NAMALWA (cell line): ENCODE data around the gene SCARB1.

Experiments used
- DNase-seq: peaks from one replicate; pipeline ENCODE4 v3.0.0-alpha.2; 2015; ENCODE audit warnings: low spot score

The SCARB1 gene

DNA sequence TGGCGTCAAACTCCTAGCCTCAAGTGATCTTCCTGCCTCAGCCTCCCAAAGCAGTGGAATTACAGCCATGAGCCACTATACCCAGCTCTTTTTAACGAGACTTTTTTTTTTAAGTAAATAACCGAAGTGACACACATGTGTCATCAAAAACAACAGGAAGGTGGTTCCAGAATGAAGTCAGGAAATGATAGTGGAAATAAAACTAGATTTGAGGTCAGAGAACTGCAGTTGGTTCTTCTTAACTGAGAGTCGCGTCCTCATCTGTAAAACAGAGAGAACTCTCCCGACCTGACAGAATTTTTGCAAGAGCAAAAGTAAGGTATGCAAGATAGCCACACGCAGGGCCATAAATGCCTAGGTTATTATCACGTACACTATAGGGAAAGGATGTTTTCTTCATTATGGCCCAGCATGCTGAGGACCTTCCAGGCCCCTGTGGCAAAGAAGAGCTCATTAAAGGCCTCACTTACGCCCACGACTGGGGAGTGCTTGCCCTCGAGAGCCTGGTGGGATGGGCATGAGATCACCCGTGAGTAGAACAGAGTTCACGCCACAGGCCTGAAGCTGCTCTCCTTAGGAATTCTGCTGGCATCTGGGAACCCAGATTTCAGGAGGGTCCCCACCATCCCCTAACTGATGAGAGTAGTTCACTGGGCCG, 67.2 kb downstream of the SCARB1 start:
- no peak for DNase-seq

DNA sequence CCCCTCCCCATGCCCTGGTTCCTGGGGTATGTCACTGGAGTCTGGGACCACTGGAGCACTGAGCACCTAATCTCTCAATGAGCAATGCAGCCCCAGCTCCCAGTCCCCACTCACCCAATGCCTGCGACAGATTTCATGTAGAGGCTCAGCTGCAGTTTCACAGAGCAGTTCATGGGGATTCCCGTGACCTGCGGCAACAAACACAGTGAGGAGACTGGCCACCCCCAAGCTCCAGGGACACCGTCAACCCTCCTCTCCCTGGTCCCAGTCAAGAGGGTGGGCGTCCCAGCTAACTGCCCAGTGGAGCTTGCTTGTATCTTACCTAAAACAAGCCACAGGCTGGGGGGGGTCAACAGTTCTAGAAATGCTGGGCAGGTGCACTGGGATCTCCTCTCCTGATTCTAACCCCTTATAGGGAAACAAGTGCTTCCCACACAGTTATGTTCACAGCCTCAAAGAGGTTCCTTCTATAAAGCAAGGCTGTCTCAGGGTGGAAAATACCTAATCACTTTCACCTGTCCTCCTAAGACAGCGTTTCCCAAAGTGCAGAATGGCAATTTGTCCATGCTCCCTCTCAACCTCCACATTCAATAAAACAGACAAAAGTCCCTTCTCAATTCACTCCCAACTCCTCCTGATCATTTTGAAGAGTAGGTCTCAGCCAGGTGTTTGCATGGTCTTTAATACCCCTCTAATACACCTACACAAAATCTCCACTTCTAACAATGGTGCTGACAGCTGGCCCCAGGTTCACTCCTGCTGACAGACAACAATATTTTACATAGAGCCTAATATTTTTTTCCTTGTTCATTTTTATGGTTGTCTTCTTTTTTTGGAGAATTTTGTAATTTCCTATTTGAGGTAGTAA, 68.3 kb downstream of the SCARB1 start:
- no peak for DNase-seq

GRCh38 chr12:124792961-124793441, 70.7 kb downstream of the SCARB1 start:
- DNase-seq, result no peak

GRCh38 chr12:124792156-124792555, 71.5 kb downstream of the SCARB1 start:
- no peak for DNase-seq

- no peak for DNase-seq
Measured at GRCh38 chr12:124790650-124791400, 72.8 kb downstream of the SCARB1 start.

DNA sequence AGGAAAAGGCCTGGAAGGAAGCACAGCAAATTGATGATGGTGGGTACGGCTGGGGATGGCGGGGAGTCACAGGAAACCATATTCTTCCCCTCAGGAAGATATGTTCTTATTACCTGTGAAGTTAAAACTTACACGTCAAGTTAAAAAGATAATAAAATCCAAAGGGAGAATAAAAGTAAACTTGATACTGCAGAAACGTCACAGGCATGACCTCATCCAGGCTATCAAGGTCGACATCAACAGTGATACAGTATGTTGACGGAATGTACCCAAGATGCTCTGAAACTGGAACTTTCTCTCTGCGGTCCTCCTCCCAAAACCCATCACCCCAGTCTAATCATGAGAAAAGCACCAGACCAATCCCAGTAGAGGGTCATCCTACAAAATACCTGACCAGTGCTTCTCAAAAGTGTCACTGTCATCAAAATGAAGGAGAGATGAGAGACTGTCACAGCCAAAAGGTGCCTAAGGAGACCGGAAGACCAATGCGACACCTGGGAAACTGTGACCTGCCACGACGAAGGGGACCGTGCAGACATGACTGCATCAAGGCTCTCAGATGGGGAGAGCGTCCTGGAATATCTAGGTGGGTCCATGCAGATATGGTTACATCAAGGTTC, 74.6 kb downstream of the SCARB1 start:
- DNase-seq, result no peak

GRCh38 chr12:124786061-124786964, 77.4 kb downstream of the SCARB1 start:
- DNase-seq, result no peak

DNA sequence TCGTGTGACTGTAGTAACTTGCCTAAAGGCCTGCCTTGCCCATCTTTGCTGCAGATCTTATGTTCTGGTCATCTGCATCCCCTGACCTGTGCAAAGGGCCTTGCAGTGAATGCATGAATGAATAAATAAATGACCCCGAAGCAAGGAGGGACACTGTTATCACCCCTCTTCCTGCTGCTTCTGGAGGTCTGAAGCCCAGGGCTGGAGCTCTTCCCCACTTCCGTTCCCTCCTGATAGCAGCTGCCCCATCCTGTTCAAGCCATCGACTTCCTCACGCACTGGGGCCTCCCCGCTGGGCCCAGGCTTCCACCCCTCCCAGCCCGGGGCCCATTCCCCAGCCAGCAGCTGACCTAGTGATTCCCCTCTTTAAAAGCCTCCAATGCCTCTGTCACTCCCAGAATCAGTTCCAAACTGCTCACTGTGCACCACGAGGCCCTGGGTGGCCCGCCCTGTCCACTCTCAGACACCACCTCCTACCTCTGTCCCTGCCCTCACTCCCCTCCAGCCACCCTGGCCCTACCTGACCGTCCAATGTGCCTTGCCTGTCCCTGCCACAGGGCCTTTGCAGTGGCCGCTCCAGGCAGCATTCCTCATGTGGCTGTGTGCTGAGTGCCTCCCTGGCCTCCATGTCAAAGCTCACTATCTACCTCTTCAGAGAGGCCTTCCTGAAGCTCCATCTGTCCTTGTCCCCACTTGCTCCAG, 78.6 kb downstream of the SCARB1 start:
- DNase-seq, result no peak

GRCh38 chr12:124783087-124783486, 80.6 kb downstream of the SCARB1 start:
- no peak for DNase-seq

- DNase-seq, result no peak
Measured at GRCh38 chr12:124782132-124782531, 81.5 kb downstream of the SCARB1 start.

GRCh38 chr12:124780752-124781685, 82.6 kb downstream of the SCARB1 start:
- DNase-seq, result no peak

DNA sequence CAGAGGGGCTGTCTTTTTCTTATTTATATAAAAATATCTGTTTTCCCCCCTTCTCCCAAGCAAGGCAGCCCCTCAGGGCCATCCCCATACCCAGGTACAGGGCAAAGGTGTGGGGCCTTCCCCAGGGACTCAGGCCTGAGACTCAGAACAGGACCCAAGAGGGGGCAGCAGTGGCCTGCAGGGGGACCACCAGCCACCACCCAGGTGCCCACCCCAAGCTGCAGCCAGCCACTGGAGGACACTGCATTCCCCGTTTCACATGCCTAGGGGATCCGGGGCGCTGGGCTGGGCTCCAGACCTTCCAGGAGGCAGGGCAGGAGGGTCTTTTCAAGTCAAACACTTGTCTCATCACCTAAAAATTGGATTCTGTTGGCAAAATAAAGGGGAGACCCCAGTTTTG, 83.3 kb downstream of the SCARB1 start:
- no peak for DNase-seq

DNA sequence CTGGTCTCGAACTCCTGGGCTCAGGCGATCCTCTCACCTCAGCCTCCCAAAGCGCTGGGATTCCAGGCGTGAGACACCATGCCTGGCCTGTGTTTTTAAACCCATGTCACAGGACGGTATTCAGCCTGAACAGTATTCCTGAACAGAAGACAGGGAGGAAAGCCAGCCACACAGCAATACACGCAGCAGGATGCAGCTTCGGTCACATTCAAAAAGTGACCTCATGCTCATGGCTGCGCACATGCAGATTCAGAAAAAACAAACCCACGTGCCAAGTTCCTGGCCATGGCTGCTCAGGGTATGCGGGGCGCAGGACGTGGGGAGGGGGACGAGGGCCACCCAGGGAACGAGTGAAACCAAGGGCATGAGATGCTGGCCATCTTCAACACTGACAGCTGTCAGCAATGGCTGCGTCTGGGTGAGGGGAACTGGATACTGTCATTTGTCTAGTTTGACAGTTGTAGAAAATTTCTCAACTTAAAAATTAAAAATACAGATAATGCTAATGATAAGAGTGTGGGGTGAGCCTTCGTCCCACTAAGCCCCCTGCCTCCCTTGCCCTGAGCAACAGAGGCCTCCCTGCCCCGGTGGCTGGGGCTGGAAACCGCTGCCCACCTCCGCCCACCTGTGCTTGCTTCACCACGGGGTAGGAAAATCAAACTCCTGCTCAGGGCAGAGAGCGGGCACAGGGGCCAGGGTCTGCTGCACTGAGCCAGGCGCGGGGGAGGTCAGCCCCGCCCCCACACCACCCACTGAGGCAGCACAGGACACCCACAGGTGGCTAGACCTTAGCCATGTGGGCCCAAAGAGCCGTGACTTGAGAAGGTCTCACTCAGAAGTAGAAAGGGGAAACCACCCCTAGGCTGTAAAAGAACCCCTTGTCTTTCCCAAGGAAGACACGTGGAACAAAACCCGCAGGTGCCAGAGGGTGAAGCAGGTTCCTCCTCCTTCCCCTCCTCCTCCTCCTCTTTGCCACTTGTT, 84.2 kb downstream of the SCARB1 start:
- DNase-seq, result peak; percentile 38

DNA sequence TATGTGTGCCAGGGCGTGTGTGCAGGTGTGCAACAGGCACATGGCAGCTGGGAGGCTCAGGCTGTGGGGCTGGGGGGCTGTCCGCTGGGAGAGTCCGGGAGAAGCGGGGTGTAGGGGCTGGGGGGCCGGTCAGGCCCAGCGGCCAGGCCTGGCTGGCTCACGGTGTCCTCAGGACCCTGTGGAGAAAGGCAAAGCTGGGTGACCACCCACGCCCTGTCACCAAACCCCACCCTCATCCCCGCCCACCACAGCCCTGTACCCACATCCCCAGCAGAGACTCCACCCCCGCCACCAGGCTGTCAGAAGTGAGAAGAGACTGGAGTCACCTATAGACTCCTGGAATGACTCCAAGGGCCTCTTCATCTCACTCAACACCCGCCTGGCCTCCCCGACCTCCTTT, 85.3 kb downstream of the SCARB1 start:
- no peak for DNase-seq

- DNase-seq, result no peak
Measured at GRCh38 chr12:124777399-124778372, 86.0 kb downstream of the SCARB1 start.

DNA sequence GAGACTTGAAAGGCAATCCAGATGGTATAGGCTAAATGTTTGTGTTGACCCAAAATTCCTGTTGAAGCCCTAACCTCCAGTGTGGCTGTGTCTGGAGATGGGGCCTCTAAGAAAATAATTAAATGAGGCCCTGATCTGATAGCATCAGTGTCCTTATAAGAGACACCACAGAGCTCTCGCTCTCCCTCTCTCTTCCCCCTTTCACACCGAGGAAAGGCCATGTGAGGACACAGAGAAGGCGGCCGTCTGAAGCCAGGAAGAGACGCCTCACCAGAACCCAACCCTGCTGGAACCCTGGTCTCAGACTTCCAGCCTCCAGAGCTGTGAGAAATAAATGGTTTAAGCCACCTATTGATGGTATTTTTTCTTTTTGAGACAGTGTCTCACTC, 87.5 kb downstream of the SCARB1 start:
- no peak for DNase-seq
